ENCODE measurements around the gene STT3B.

Gene STT3B

DNA sequence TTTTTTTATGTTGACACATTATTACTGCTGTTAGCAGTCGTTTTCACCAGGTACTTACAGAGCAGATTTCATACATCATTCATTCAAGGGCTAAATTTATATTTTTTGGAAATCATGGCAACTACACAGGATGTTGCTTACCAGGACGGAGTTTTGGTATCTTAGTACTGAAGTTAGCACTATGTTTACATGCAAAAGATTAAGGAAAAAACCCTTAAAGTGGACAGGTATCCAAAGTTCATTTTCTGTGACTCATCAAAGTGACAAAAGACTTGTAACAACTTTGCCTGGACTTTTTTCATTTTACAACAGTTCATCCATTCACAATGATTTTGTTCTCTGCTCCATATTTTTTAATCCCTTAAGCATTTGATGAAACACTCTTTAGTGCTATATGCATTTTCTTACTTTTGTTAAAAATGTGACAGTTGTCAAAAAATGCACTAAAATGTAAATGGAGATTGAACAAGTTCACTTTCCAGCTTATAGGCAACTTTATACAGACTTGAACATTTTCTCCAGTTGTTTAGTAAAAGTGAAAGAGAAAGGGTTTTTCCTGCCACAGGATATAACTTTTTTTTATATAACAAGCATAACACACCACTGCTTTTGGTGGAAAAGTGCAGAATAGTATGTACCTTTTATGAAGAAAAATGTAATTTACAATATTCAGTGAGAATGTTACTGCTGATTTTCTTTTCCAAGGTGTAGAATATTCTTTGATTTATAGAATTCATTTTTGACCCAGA is 104.1 kb downstream of the STT3B start:
- peaks cover 65% of the 10 kb centered on the region for H3K36me3 Mint-ChIP-seq
- H3K27me3 Mint-ChIP-seq = no peaks in the 10 kb centered on the region
- no peaks in the 10 kb centered on the region for H3K9me3 Mint-ChIP-seq
- no peak for DNase-seq
- H3K4me3 Mint-ChIP-seq = peak overlapping the region; percentile 11
- CTCF ChIA-PET = interaction anchor here (1.4 kb wide), 1 partner anchor 129 kb away, joined by 5 read pairs; no protein-coding TSS in a partner anchor
- H3K27ac Mint-ChIP-seq = peak overlapping the region; percentile 79
- H3K4me1 Mint-ChIP-seq = peaks cover 42% of the 10 kb centered on the region

DNA sequence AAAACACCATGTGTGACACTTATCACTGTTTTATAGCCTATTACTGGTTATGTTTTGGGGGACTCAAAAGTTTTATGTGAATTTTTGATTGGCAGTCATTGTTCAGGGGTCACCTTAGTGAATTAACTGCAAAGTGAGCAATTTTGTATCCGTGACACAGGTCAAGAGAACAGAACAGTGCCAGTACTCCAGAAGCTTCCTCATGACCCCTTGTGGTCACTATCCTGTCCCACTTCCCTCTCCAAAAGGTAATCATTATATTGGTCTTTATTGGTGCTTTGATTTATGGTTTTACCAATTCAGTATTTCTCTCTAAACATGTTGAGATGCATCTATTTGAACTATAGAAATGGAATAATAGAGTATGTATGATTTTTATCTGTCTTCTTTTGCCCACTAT is 107.1 kb downstream of the STT3B start:
- CTCF ChIA-PET = no interaction called here
- Mint-ChIP-seq H3K4me3 (no peak overlapping the region), H3K27ac (peak overlapping the region; percentile 37)

DNA sequence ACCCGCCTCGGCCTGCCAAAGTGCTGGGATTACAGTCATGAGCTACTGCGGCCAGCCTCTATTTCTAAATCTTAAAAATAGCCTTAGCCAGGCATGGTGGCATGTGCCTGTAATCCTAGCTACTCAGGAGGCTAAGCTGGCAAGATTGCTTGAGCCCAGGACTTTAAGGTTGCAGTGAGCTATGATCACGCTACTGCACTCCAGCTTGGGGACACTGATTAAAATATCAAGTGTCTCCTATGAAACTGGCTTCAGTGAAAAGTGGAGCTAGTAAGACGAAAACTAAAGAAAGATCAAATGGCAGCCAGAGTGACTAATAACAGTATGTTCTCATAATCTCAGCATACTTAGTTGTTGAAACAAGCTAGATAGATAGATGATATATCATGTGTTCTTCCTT is 112.5 kb downstream of the STT3B start:
- Mint-ChIP-seq H3K36me3 (peaks cover 72% of the 10 kb centered on the region), H3K27me3 (no peaks in the 10 kb centered on the region), H3K4me3 (no peak overlapping the region), H3K27ac (no peak overlapping the region), H3K4me1 (no peaks in the 10 kb centered on the region), H3K9me3 (peaks cover 44% of the 10 kb centered on the region)
- CTCF ChIA-PET = no interaction called here
- no peak for DNase-seq

More for the DNA sequence above, 107.1 kb downstream of the STT3B start:
- peaks cover 34% of the 10 kb centered on the region for H3K4me1 Mint-ChIP-seq
- H3K9me3 Mint-ChIP-seq = no peaks in the 10 kb centered on the region
- H3K36me3 Mint-ChIP-seq = peaks cover 62% of the 10 kb centered on the region
- no peak for DNase-seq
- H3K27me3 Mint-ChIP-seq = no peaks in the 10 kb centered on the region

- no peaks in the 10 kb centered on the region for H3K27me3 Mint-ChIP-seq
- peaks cover 71% of the 10 kb centered on the region for H3K36me3 Mint-ChIP-seq
- peak overlapping the region; percentile 49 for H3K27ac Mint-ChIP-seq
- CTCF ChIA-PET = no interaction called here
- no peaks in the 10 kb centered on the region for H3K4me1 Mint-ChIP-seq
- DNase-seq = no peak
- no peak overlapping the region for H3K4me3 Mint-ChIP-seq
- H3K9me3 Mint-ChIP-seq = peaks cover 72% of the 10 kb centered on the region
Observed at GRCh38 chr3:31648286-31648968, 115.7 kb downstream of the STT3B start.

GRCh38 chr3:31652296-31652695 is 119.6 kb downstream of the STT3B start:
- no peak for DNase-seq
- Mint-ChIP-seq H3K9me3 (peaks cover 92% of the 10 kb centered on the region), H3K27me3 (no peaks in the 10 kb centered on the region), H3K27ac (no peak overlapping the region), H3K4me1 (no peaks in the 10 kb centered on the region), H3K4me3 (no peak overlapping the region), H3K36me3 (peaks cover 57% of the 10 kb centered on the region)
- CTCF ChIA-PET = interaction anchor here (0.8 kb wide), 1 partner anchor 12 kb away, joined by 3 read pairs; no protein-coding TSS in a partner anchor

DNA sequence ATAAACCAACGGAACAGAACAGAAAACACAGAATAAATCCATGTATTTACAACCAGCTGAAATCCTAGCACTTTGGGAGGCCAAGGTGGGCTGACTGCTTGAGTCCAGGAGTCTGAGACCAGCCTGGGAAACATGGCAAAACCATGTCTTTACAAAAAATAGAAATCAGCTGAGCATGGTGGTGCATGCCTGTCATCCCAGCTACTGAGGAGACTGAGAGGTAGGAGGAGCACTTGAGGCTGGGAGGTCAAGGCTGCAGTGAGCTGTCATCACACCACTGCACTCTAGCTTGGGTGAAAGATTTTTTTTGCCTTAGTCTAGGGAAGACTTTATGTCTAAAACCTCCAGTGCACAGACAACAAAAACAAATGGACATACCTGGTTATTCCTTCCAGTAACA is 120.7 kb downstream of the STT3B start:
- CTCF ChIA-PET = interaction anchor here (0.8 kb wide), 1 partner anchor 13 kb away, joined by 3 read pairs; no protein-coding TSS in a partner anchor
- Mint-ChIP-seq H3K4me3 (no peak overlapping the region), H3K4me1 (no peaks in the 10 kb centered on the region), H3K36me3 (peaks cover 52% of the 10 kb centered on the region), H3K9me3 (peaks cover 93% of the 10 kb centered on the region), H3K27me3 (no peaks in the 10 kb centered on the region), H3K27ac (no peak overlapping the region)
- no peak for DNase-seq

- CTCF ChIA-PET = interaction anchor here (0.6 kb wide), 1 partner anchor 36 kb away, joined by 3 read pairs; no protein-coding TSS in a partner anchor
- no peaks in the 10 kb centered on the region for H3K4me1 Mint-ChIP-seq
- H3K27me3 Mint-ChIP-seq = no peaks in the 10 kb centered on the region
- H3K9me3 Mint-ChIP-seq = peaks cover 83% of the 10 kb centered on the region
- H3K27ac Mint-ChIP-seq = no peak overlapping the region
- H3K4me3 Mint-ChIP-seq = no peak overlapping the region
- H3K36me3 Mint-ChIP-seq = peaks cover 37% of the 10 kb centered on the region
- no peak for DNase-seq
Observed at GRCh38 chr3:31654998-31655397, 122.3 kb downstream of the STT3B start.

- Mint-ChIP-seq H3K4me1 (no peaks in the 10 kb centered on the region), H3K4me3 (no peak overlapping the region), H3K9me3 (peaks cover 46% of the 10 kb centered on the region), H3K27me3 (no peaks in the 10 kb centered on the region), H3K27ac (no peak overlapping the region), H3K36me3 (peaks cover 20% of the 10 kb centered on the region)
- CTCF ChIA-PET = no interaction called here
- DNase-seq = no peak
Observed at GRCh38 chr3:31659246-31659645, 126.5 kb downstream of the STT3B start.

- no peak for DNase-seq
- Mint-ChIP-seq H3K4me1 (no peaks in the 10 kb centered on the region), H3K4me3 (no peak overlapping the region), H3K27me3 (no peaks in the 10 kb centered on the region), H3K27ac (no peak overlapping the region), H3K36me3 (peaks cover 10% of the 10 kb centered on the region), H3K9me3 (peaks cover 27% of the 10 kb centered on the region)
- CTCF ChIA-PET = no interaction called here
Observed at GRCh38 chr3:31661286-31661685, 128.6 kb downstream of the STT3B start.

GRCh38 chr3:31661993-31662670 is 129.4 kb downstream of the STT3B start:
- H3K27me3 Mint-ChIP-seq = no peaks in the 10 kb centered on the region
- no peak overlapping the region for H3K27ac Mint-ChIP-seq
- H3K4me1 Mint-ChIP-seq = no peaks in the 10 kb centered on the region
- peaks cover 19% of the 10 kb centered on the region for H3K9me3 Mint-ChIP-seq
- CTCF ChIA-PET = no interaction called here
- no peak overlapping the region for H3K4me3 Mint-ChIP-seq
- no peak for DNase-seq
- H3K36me3 Mint-ChIP-seq = peaks cover 6% of the 10 kb centered on the region

DNA sequence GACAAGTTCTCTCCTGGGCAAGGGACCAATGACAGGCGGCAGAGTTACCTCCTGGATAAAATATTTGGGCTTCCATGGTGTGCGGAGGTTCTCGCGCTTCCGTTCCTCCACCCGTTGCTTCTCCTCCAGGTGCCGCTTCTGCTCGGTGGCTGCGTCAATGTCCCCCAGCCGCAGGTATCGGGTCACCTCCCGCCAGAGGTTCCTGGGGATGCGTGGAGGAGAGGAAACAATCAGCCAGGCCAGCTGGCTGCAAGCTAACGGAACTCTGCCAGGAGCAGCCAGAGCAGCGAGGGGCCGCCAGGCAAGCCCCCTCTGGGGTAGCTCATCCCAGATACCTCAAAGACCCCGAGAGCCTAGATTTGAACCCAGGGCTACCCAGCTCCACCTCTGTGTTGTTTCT is 131.3 kb downstream of the STT3B start:
- Mint-ChIP-seq H3K4me3 (no peak overlapping the region), H3K27ac (no peak overlapping the region), H3K36me3 (no peaks in the 10 kb centered on the region), H3K27me3 (no peaks in the 10 kb centered on the region), H3K4me1 (no peaks in the 10 kb centered on the region), H3K9me3 (peaks cover 6% of the 10 kb centered on the region)
- CTCF ChIA-PET = no interaction called here
- DNase-seq = no peak

GRCh38 chr3:31667582-31667981 is 134.9 kb downstream of the STT3B start:
- no peaks in the 10 kb centered on the region for H3K4me1 Mint-ChIP-seq
- CTCF ChIA-PET = no interaction called here

DNA sequence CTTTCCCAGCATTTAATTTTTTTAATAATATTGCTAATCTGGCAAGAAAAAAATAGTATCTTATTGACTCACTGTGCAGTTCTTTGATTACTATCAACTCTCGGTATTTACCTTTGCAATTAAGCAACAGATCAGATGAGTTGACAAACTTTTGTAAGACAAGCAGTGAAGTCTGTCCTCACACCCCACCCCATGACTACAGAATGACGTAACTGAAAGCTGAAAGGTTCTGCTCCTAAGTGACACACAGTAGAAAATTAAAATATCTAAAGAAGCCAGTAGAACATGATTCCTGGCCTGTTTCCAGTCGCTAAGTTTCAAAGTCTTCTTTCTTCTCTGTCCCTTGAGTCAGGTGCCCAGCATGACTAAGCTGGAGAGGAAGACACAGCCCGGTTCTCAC is 135.5 kb downstream of the STT3B start:
- Mint-ChIP-seq H3K27me3 (no peaks in the 10 kb centered on the region), H3K27ac (no peak overlapping the region), H3K4me1 (no peaks in the 10 kb centered on the region), H3K4me3 (no peak overlapping the region), H3K9me3 (no peaks in the 10 kb centered on the region), H3K36me3 (no peaks in the 10 kb centered on the region)
- no peak for DNase-seq
- CTCF ChIA-PET = no interaction called here

More at GRCh38 chr3:31667582-31667981, 134.9 kb downstream of the STT3B start:
- no peak for DNase-seq
- Mint-ChIP-seq H3K4me3 (no peak overlapping the region), H3K36me3 (no peaks in the 10 kb centered on the region), H3K9me3 (no peaks in the 10 kb centered on the region), H3K27me3 (no peaks in the 10 kb centered on the region), H3K27ac (no peak overlapping the region)

- H3K4me1 Mint-ChIP-seq = no peaks in the 10 kb centered on the region
- DNase-seq = no peak
- H3K27ac Mint-ChIP-seq = no peak overlapping the region
- no peaks in the 10 kb centered on the region for H3K27me3 Mint-ChIP-seq
- H3K4me3 Mint-ChIP-seq = no peak overlapping the region
- no peaks in the 10 kb centered on the region for H3K9me3 Mint-ChIP-seq
- CTCF ChIA-PET = no interaction called here
- H3K36me3 Mint-ChIP-seq = no peaks in the 10 kb centered on the region
Observed at GRCh38 chr3:31670136-31670535, 137.4 kb downstream of the STT3B start.
